ENCODE data around the gene GATM.

DNA sequence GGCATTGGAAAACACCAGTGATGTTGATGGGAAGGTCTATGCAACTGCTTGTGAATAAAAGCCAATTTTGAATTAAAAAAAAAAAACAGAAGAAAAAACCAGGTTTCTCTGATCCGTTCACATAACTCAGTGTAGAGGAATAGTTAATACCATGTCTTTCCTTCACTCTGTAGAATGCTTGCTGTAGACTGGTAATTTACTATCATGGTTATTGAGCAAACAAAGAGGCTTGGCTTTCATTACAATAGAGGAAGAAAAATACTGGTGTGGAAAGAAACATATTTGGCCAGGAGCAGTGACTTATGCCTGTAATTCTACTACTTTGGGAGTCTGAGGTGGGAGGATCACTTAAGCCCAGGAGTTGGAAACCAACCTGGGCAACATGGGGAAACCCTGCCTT is 41.1 kb downstream of the GATM start:
- TF ChIP-seq, protein P1, sequence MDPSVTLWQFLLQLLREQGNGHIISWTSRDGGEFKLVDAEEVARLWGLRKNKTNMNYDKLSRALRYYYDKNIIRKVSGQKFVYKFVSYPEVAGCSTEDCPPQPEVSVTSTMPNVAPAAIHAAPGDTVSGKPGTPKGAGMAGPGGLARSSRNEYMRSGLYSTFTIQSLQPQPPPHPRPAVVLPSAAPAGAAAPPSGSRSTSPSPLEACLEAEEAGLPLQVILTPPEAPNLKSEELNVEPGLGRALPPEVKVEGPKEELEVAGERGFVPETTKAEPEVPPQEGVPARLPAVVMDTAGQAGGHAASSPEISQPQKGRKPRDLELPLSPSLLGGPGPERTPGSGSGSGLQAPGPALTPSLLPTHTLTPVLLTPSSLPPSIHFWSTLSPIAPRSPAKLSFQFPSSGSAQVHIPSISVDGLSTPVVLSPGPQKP (IDR thresholded peaks at IDR 0.05; ENCODE audit: borderline replicate concordance, low read depth, low read length) = no peak
- TF ChIP-seq, protein P2, sequence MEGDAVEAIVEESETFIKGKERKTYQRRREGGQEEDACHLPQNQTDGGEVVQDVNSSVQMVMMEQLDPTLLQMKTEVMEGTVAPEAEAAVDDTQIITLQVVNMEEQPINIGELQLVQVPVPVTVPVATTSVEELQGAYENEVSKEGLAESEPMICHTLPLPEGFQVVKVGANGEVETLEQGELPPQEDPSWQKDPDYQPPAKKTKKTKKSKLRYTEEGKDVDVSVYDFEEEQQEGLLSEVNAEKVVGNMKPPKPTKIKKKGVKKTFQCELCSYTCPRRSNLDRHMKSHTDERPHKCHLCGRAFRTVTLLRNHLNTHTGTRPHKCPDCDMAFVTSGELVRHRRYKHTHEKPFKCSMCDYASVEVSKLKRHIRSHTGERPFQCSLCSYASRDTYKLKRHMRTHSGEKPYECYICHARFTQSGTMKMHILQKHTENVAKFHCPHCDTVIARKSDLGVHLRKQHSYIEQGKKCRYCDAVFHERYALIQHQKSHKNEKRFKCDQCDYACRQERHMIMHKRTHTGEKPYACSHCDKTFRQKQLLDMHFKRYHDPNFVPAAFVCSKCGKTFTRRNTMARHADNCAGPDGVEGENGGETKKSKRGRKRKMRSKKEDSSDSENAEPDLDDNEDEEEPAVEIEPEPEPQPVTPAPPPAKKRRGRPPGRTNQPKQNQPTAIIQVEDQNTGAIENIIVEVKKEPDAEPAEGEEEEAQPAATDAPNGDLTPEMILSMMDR (conservative IDR thresholded peaks at IDR 0.05; ENCODE audit: low read depth, low read length) = no peak
- no peak for TF ChIP-seq MAFK (IDR thresholded peaks at IDR 0.05; ENCODE audit: low read depth, low read length)
- TF ChIP-seq RFX5 (IDR thresholded peaks at IDR 0.05; ENCODE audit: low read depth, low read length) = no peak
- TF ChIP-seq CHD1 (IDR thresholded peaks at IDR 0.05; ENCODE audit: low read depth, low read length) = no peak
